ENCODE measurements around the gene GATM. TPM values are rescaled to one million over a fixed set of nuclear protein-coding genes. Genes with fewer than 3 reads are reported as not detected.
"Not testable (repeated sequence)": the region's sequence is repeated elsewhere in the genome, so short reads cannot be mapped to it uniquely, and the experiment has no call there.

The GATM gene
- total RNA-seq, 1 donor from 2014 or later: 26.8 TPM

GRCh38 chr15:45371546-45371945, 6.8 kb downstream of the GATM start:
- no peak for DNase-seq (ENCODE audit: extremely low spot score, unreplicated experiment)
- Mint-ChIP-seq H3K36me3 (peaks cover 3% of the 10 kb centered on the region), H3K4me3 (no peak overlapping the region), H3K27me3 (peaks cover 33% of the 10 kb centered on the region), H3K27ac (no peak overlapping the region), H3K4me1 (ENCODE audit: unreplicated experiment) (no peaks in the 10 kb centered on the region), H3K9me3 (no peaks in the 10 kb centered on the region)
- TF ChIP-seq CTCF (conservative IDR thresholded peaks at IDR 0.05): no peak

GRCh38 chr15:45370042-45370441, 8.3 kb downstream of the GATM start:
- H3K27me3 Mint-ChIP-seq: peaks cover 18% of the 10 kb centered on the region
- H3K27ac Mint-ChIP-seq; H3K9me3 Mint-ChIP-seq; H3K4me1 Mint-ChIP-seq (ENCODE audit: unreplicated experiment); H3K4me3 Mint-ChIP-seq; DNase-seq (ENCODE audit: extremely low spot score, unreplicated experiment); H3K36me3 Mint-ChIP-seq: not testable (repeated sequence)

GRCh38 chr15:45367222-45367621, 11.1 kb downstream of the GATM start:
- not testable (repeated sequence) for H3K4me3 Mint-ChIP-seq; DNase-seq (ENCODE audit: extremely low spot score, unreplicated experiment); H3K9me3 Mint-ChIP-seq; H3K4me1 Mint-ChIP-seq (ENCODE audit: unreplicated experiment); H3K36me3 Mint-ChIP-seq; H3K27me3 Mint-ChIP-seq; H3K27ac Mint-ChIP-seq

- DNase-seq (ENCODE audit: extremely low spot score, unreplicated experiment): no peak
- TF ChIP-seq CTCF (conservative IDR thresholded peaks at IDR 0.05): no peak
- Mint-ChIP-seq H3K27ac (no peak overlapping the region), H3K27me3 (peaks cover 2% of the 10 kb centered on the region), H3K4me3 (no peak overlapping the region), H3K4me1 (ENCODE audit: unreplicated experiment) (no peaks in the 10 kb centered on the region), H3K36me3 (no peaks in the 10 kb centered on the region), H3K9me3 (no peaks in the 10 kb centered on the region)
Measured at GRCh38 chr15:45364271-45364670, 14.1 kb downstream of the GATM start.

- Mint-ChIP-seq H3K27ac (no peak overlapping the region), H3K9me3 (no peaks in the 10 kb centered on the region), H3K4me1 (ENCODE audit: unreplicated experiment) (no peaks in the 10 kb centered on the region), H3K36me3 (no peaks in the 10 kb centered on the region), H3K4me3 (no peak overlapping the region), H3K27me3 (peaks cover 2% of the 10 kb centered on the region)
- no peak for TF ChIP-seq CTCF (conservative IDR thresholded peaks at IDR 0.05)
- no peak for DNase-seq (ENCODE audit: extremely low spot score, unreplicated experiment)
Measured at GRCh38 chr15:45363801-45364200, 14.5 kb downstream of the GATM start.

- Mint-ChIP-seq H3K27me3 (peaks cover 2% of the 10 kb centered on the region), H3K27ac (no peak overlapping the region), H3K4me3 (no peak overlapping the region), H3K4me1 (ENCODE audit: unreplicated experiment) (no peaks in the 10 kb centered on the region), H3K9me3 (no peaks in the 10 kb centered on the region), H3K36me3 (no peaks in the 10 kb centered on the region)
- DNase-seq (ENCODE audit: extremely low spot score, unreplicated experiment): no peak
- no peak for TF ChIP-seq CTCF (conservative IDR thresholded peaks at IDR 0.05)
Measured at GRCh38 chr15:45363334-45363733, 15.0 kb downstream of the GATM start.

GRCh38 chr15:45362419-45362818, 15.9 kb downstream of the GATM start:
- Mint-ChIP-seq H3K27me3 (peaks cover 2% of the 10 kb centered on the region), H3K4me3 (no peak overlapping the region), H3K36me3 (no peaks in the 10 kb centered on the region), H3K27ac (no peak overlapping the region), H3K9me3 (no peaks in the 10 kb centered on the region), H3K4me1 (ENCODE audit: unreplicated experiment) (no peaks in the 10 kb centered on the region)
- no peak for TF ChIP-seq CTCF (conservative IDR thresholded peaks at IDR 0.05)
- no peak for DNase-seq (ENCODE audit: extremely low spot score, unreplicated experiment)

Measured in type B pancreatic cell (in vitro differentiated cells).